ENCODE results near the gene NR4A3. TPM values are rescaled to one million over a fixed set of nuclear protein-coding genes. Genes with fewer than 3 reads are reported as not detected.
A peak's percentile ranks its signal among the peaks of the same experiment; 100 is the strongest.

The NR4A3 gene
- total RNA-seq, 2 donors from 2014 or later = 0.10 to 3.9 TPM

DNA sequence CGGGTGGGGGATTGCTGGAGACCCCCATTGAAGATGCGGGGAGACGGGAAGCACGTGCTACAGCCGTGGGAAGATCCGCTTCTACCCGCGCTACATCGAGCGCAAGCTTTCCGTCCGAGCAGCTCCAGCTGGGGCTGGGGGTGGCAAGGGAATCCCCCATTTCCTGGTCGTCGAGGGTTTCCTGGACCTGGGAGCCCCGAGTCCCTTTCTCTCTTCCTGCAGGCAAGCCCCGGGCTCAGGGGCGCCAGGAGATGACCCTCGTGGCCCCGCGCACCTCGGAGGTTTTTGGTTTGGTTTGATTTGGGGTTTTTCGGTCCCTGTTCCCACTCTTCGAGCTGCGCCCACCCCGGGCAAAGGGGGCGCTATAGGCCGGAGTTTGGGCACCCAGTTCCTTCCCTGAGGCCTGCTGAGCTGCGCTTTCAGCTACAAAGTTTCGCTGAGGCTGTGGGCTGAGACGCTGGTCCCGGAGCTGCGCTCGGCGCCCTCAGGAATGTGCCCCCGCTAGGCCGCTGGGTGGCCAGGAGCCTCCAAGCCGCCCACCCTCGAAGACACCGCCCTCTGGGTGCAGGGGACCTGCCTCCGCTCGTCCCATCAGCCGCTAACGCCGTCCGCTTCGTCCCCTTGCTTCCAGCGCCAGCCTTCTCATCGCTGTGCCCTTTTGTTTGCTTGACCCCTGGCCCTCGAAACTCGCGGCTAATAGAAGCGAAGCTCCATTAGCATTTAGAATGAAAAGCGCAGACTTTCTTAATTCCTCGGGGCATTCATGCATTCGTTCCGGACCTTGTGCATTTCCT is 2.9 kb downstream of the NR4A3 start:
- H3K36me3 ChIP-seq = no peaks in the 10 kb centered on the region
- no peaks in the 10 kb centered on the region for H3K9me3 ChIP-seq
- peak overlapping the region; percentile 34 to 37 for H3K9ac ChIP-seq (ENCODE audit: low read depth in 2 of 2, low read length in 2 of 2)
- peaks cover 68% of the 10 kb centered on the region for H3K27me3 ChIP-seq
- intact Hi-C loops (cut with DNase I) = loop anchor here (5.0 kb wide), 1 partner anchor 83 kb away; the partner anchor contains the start of gene STX17
- H3K4me3 ChIP-seq = peak overlapping the region; percentile 67
- TF ChIP-seq, protein P1, sequence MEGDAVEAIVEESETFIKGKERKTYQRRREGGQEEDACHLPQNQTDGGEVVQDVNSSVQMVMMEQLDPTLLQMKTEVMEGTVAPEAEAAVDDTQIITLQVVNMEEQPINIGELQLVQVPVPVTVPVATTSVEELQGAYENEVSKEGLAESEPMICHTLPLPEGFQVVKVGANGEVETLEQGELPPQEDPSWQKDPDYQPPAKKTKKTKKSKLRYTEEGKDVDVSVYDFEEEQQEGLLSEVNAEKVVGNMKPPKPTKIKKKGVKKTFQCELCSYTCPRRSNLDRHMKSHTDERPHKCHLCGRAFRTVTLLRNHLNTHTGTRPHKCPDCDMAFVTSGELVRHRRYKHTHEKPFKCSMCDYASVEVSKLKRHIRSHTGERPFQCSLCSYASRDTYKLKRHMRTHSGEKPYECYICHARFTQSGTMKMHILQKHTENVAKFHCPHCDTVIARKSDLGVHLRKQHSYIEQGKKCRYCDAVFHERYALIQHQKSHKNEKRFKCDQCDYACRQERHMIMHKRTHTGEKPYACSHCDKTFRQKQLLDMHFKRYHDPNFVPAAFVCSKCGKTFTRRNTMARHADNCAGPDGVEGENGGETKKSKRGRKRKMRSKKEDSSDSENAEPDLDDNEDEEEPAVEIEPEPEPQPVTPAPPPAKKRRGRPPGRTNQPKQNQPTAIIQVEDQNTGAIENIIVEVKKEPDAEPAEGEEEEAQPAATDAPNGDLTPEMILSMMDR (IDR thresholded peaks at IDR 0.05) = no peak
- H3K4me1 ChIP-seq = peaks cover 10% of the 10 kb centered on the region
- H3K27ac ChIP-seq = no peak overlapping the region
- peak; percentile 36 for DNase-seq

DNA sequence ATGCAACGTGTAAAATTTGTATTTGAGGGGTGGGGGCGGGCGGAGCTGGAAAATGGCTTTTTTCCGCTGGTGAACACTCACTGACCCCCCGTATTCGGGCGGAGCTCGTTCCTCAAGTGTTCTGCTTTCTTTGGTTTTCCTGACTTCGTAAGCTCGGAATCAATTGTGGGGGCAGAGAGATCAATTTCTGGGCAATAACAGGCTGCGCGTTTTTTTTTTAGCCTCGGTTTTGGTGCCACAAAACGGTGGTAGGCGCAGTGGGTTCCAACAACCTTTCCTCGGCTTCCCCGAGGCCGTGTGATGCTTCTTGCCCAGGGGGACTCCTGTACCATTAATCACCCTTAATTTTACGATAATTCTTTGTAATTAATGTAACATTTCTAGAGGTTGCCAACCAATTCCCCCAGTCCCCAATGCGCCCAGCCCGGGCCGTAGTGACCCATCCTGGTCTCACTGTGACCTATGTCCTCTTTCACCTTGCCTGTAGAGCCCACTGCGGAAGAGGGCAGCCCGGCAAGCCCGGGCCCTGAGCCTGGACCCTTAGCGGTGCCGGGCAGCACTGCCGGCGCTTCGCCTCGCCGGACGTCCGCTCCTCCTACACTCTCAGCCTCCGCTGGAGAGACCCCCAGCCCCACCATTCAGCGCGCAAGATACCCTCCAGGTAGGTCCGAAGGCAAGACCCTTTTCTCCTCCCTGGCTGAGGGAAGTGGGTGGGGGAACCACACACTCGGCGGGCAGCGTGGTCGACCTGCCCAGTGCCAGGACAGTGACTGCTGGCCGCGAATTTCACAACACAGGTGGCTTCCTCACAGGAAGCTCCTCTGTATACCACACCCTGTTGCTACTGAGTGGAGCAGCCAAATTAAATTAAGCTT is 3.7 kb downstream of the NR4A3 start:
- no peaks in the 10 kb centered on the region for H3K36me3 ChIP-seq
- H3K9me3 ChIP-seq = no peaks in the 10 kb centered on the region
- no peak overlapping the region for H3K9ac ChIP-seq (ENCODE audit: low read depth in 2 of 2, low read length in 2 of 2)
- no peak overlapping the region for H3K27ac ChIP-seq
- intact Hi-C loops (cut with DNase I) = no loop called here
- peaks cover 75% of the 10 kb centered on the region for H3K27me3 ChIP-seq
- peak overlapping the region; percentile 67 for H3K4me3 ChIP-seq
- DNase-seq = no peak
- TF ChIP-seq, protein P1 (IDR thresholded peaks at IDR 0.05) = no peak
- H3K4me1 ChIP-seq = peaks cover 10% of the 10 kb centered on the region

DNA sequence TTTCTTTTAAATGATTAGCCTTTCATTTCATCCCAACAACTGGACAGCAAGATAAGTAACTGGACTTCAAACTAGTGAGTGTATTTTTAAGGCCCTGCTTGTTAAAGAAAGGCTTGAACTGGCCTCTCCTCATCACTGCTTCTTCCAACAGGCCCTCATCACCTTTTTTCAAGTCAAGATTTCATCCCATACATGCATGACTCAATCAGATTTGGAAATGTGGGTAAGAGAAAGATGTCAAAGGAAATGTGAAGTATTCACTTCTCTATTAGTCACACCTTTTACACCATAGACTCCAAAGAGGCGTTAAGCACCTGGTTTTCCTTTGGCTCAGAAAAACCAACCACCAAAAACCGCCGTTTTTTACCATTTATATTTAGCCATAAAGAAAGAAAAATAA is 4.9 kb downstream of the NR4A3 start:
- intact Hi-C loops (cut with DNase I) = no loop called here
- Histone ChIP-seq H3K4me1 (peaks cover 10% of the 10 kb centered on the region), H3K4me3 (no peak overlapping the region), H3K36me3 (no peaks in the 10 kb centered on the region), H3K9ac (ENCODE audit: low read depth in 2 of 2, low read length in 2 of 2) (no peak overlapping the region), H3K27me3 (peaks cover 84% of the 10 kb centered on the region), H3K27ac (no peak overlapping the region), H3K9me3 (no peaks in the 10 kb centered on the region)
- TF ChIP-seq, protein P1 (IDR thresholded peaks at IDR 0.05) = no peak
- DNase-seq = no peak

DNA sequence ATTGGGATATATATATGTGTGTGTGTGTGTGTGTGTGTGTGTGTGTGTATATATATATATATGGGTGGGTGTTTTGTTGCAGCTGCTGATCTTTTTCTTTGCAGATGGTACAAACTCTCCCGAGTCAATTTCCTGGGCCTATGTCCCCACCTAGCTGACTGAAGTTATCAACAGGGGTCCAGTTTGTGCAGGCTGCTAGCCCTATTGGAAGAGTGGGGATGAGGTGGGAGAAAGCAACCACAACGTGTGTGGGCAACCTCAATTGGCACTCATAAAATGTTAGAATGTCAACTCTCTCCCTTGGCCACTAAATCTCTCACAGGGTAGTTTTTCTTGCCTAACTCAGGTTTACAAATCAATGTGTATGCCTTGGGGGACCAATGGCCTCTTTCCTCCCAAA is 5.6 kb downstream of the NR4A3 start:
- H3K36me3 ChIP-seq = no peaks in the 10 kb centered on the region
- peaks cover 80% of the 10 kb centered on the region for H3K27me3 ChIP-seq
- no peak overlapping the region for H3K4me3 ChIP-seq
- intact Hi-C loops (cut with DNase I) = no loop called here
- H3K4me1 ChIP-seq = peaks cover 10% of the 10 kb centered on the region
- H3K9me3 ChIP-seq = no peaks in the 10 kb centered on the region
- no peak overlapping the region for H3K9ac ChIP-seq (ENCODE audit: low read depth in 2 of 2, low read length in 2 of 2)
- TF ChIP-seq, protein P1 (IDR thresholded peaks at IDR 0.05) = no peak
- no peak overlapping the region for H3K27ac ChIP-seq
- no peak for DNase-seq

DNA sequence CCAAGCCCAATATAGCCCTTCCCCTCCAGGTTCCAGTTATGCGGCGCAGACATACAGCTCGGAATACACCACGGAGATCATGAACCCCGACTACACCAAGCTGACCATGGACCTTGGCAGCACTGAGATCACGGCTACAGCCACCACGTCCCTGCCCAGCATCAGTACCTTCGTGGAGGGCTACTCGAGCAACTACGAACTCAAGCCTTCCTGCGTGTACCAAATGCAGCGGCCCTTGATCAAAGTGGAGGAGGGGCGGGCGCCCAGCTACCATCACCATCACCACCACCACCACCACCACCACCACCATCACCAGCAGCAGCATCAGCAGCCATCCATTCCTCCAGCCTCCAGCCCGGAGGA is 6.3 kb downstream of the NR4A3 start:
- Histone ChIP-seq H3K9me3 (no peaks in the 10 kb centered on the region), H3K27me3 (peaks cover 72% of the 10 kb centered on the region), H3K4me1 (peaks cover 10% of the 10 kb centered on the region), H3K4me3 (no peak overlapping the region), H3K27ac (no peak overlapping the region), H3K9ac (ENCODE audit: low read depth in 2 of 2, low read length in 2 of 2) (no peak overlapping the region), H3K36me3 (no peaks in the 10 kb centered on the region)
- no peak for DNase-seq
- TF ChIP-seq, protein P1 (IDR thresholded peaks at IDR 0.05) = no peak
- intact Hi-C loops (cut with DNase I) = no loop called here

Measured in colonic mucosa (tissue), 4 donors.